HCT116 (cell line): ENCODE measurements around the gene THEMIS. TPM values are rescaled to one million over a fixed set of nuclear protein-coding genes. Genes with fewer than 3 reads are reported as not detected.

Experiments used
- ATAC-seq: fragments of 200-7000 bp; cut with Tn5 transposase; 2 replicates; pipeline ENCODE4 v1.9.1; 2020; ENCODE audit warnings: mild to moderate bottlenecking, moderate library complexity
- BruUV-seq: library from RNA; stranded (reverse); fragments of 400-500 nt; replicated peaks from 2 replicates; lab custom pipeline; 2021; lab: Mats Ljungman, UMichigan
- CTCF ChIA-PET: fragments of 300-600 bp; sonication (Branson Sonifier 250); formaldehyde crosslinking; loops from one replicate; lab custom pipeline; 2021; ENCODE audit warnings: antibody characterized with exemption; lab: Charles Lee
- POLR2A ChIA-PET: fragments of 300-600, 350-600 bp; sonication (Branson Sonifier 250); formaldehyde crosslinking; loops from one replicate; lab custom pipeline; 2021; ENCODE audit warnings: antibody characterized with exemption; lab: Charles Lee
- RAD21 ChIA-PET, 2 experiments: fragments of 300-600 bp; sonication (Branson Sonifier 250); formaldehyde crosslinking; loops; one replicate each; lab custom pipeline; 2023; ENCODE audit warnings: low total read pairs in 2 of 2; ENCODE audit not compliant: uncharacterized antibody in 2 of 2, unreplicated experiment in 2 of 2, low non-redundant PET in 1 of 2; lab: Charles Lee
- DNase-seq: peaks from one replicate; pipeline ENCODE4 v3.0.0-alpha.2; 2010; ENCODE audit warnings: low read depth, low spot score
- H2AFZ ChIP-seq: fragments of 200-600 bp; shearing (Covaris generic), sonication (generic); 2 replicates; pipeline ENCODE4 v1.6.1; 2017; ENCODE audit warnings: low read depth, mixed run types, mixed read lengths, antibody characterized with exemption, low read length; ENCODE audit not compliant: poor library complexity, severe bottlenecking
- H3K27ac ChIP-seq: 2 replicates; pipeline ENCODE4 v1.5.1; 2012; ENCODE audit warnings: low read depth, low read length
- H3K27me3 ChIP-seq: fragments of 200-600 bp; sonication (generic); 2 replicates; pipeline ENCODE4 v1.6.1; 2016; ENCODE audit warnings: mixed run types, low read length, mixed read lengths; ENCODE audit not compliant: insufficient read depth
- H3K36me3 ChIP-seq, 2 experiments: fragments of 200-500 bp in 1 of 2; fragments of 200-600 bp in 1 of 2; sonication (Bioruptor generic) in 1 of 2; sonication (generic) in 1 of 2; 2 replicates each; pipeline versions ENCODE4 v1.5.1 to v1.6.1; 2014 to 2016; ENCODE audit warnings: low read length in 2 of 2, inconsistent platforms in 1 of 2, mixed read lengths in 1 of 2, mixed run types in 1 of 2; ENCODE audit not compliant: insufficient read depth in 2 of 2, control insufficient read depth in 1 of 2
- H3K4me1 ChIP-seq, 2 experiments: fragments of 200-600 bp in 1 of 2; sonication (generic) in 1 of 2; 2 replicates each; pipeline versions ENCODE4 v1.5.1 to v1.6.1; 2012 to 2017; ENCODE audit warnings: low read length in 2 of 2, inconsistent platforms in 1 of 2, mild to moderate bottlenecking in 1 of 2, mixed read lengths in 1 of 2, mixed run types in 1 of 2, moderate library complexity in 1 of 2; ENCODE audit not compliant: insufficient read depth in 2 of 2, control insufficient read depth in 1 of 2
- H3K4me2 ChIP-seq: fragments of 200-600 bp; sonication (generic); 2 replicates; pipeline ENCODE4 v1.6.1; 2017; ENCODE audit warnings: mixed run types, low read length, mixed read lengths
- H3K4me3 ChIP-seq, 2 experiments: fragments of 200-600 bp in 1 of 2; sonication (generic) in 1 of 2; replicated peaks in 1 of 2; 2 replicates each; pipeline ENCODE4 v1.5.1; 2011 to 2016; ENCODE audit warnings: low read length in 2 of 2, control low read depth in 1 of 2, low read depth in 1 of 2, mild to moderate bottlenecking in 1 of 2, mixed read lengths in 1 of 2, mixed run types in 1 of 2
- H3K79me2 ChIP-seq: fragments of 200-600 bp; sonication (generic); 2 replicates; pipeline ENCODE4 v1.6.1; 2017; ENCODE audit warnings: mild to moderate bottlenecking, mixed run types, low read length, moderate library complexity, mixed read lengths; ENCODE audit not compliant: insufficient read depth
- H3K9ac ChIP-seq: fragments of 200-600 bp; sonication (generic); 2 replicates; pipeline ENCODE4 v1.6.1; 2016; ENCODE audit warnings: low read length, mixed read lengths
- H3K9me2 ChIP-seq: fragments of 200-600 bp; sonication (generic), shearing (Covaris generic); 2 replicates; pipeline ENCODE4 v1.6.1; 2017; ENCODE audit warnings: mixed run types, mild to moderate bottlenecking, moderate library complexity; ENCODE audit not compliant: insufficient read depth
- H3K9me3 ChIP-seq, 2 experiments: fragments of 200-500 bp in 1 of 2; fragments of 200-600 bp in 1 of 2; sonication (Bioruptor generic) in 1 of 2; sonication (generic) in 1 of 2; 2 replicates each; pipeline ENCODE4 v1.6.1; 2014 to 2017; ENCODE audit warnings: low read length in 2 of 2, mixed read lengths in 2 of 2, inconsistent platforms in 1 of 2, low read depth in 1 of 2, mild to moderate bottlenecking in 1 of 2, mixed run types in 1 of 2, moderate library complexity in 1 of 2; ENCODE audit not compliant: control insufficient read depth in 1 of 2, insufficient read depth in 1 of 2
- H4K20me1 ChIP-seq: fragments of 200-600 bp; sonication (generic), shearing (Covaris generic); 2 replicates; pipeline ENCODE4 v1.6.1; 2017; ENCODE audit warnings: mixed run types, mild to moderate bottlenecking, moderate library complexity; ENCODE audit not compliant: insufficient read depth
- ATF3 ChIP-seq: IDR thresholded peaks from 2 replicates; pipeline ENCODE4 v1.6.1; 2012
- CBX3 ChIP-seq: IDR thresholded peaks from 2 replicates; pipeline ENCODE4 v1.6.1; 2012; ENCODE audit warnings: low read depth
- CEBPB ChIP-seq: IDR thresholded peaks from 2 replicates; pipeline ENCODE4 v1.6.1; 2012; ENCODE audit warnings: low read depth
- CTCF ChIP-seq, 3 experiments: fragments of 200-600 bp in 1 of 3; sonication (generic) in 1 of 3; IDR thresholded peaks in 2 of 3; conservative IDR thresholded peaks in 1 of 3; 2 replicates each; pipeline ENCODE4 v1.5.1; 2012 to 2017; ENCODE audit warnings: low read depth in 2 of 3, low read length in 2 of 3, antibody characterized with exemption in 1 of 3, borderline replicate concordance in 1 of 3, control low read depth in 1 of 3, mild to moderate bottlenecking in 1 of 3, mixed read lengths in 1 of 3, mixed run types in 1 of 3, moderate library complexity in 1 of 3; ENCODE audit not compliant: insufficient read depth in 1 of 3
- EZH2phosphoT487 ChIP-seq: fragments of 200-600 bp; IDR thresholded peaks from 2 replicates; pipeline ENCODE4 v1.6.1; 2018; ENCODE audit warnings: antibody characterized with exemption, borderline replicate concordance
- FOSL1 ChIP-seq: IDR thresholded peaks from 2 replicates; pipeline ENCODE4 v1.6.1; 2012; ENCODE audit warnings: low read depth
- JUND ChIP-seq: IDR thresholded peaks from 2 replicates; pipeline ENCODE4 v1.6.1; 2012
- MAX ChIP-seq: IDR thresholded peaks from 2 replicates; pipeline ENCODE4 v1.6.1; 2012
- POLR2AphosphoS5 ChIP-seq: IDR thresholded peaks from 2 replicates; pipeline ENCODE4 v1.6.1; 2011; ENCODE audit warnings: mild to moderate bottlenecking, low read depth, low read length, moderate library complexity
- RAD21 ChIP-seq: IDR thresholded peaks from 2 replicates; pipeline ENCODE4 v1.6.1; 2012; ENCODE audit warnings: low read depth, mild to moderate bottlenecking
- REST ChIP-seq: IDR thresholded peaks from 2 replicates; pipeline ENCODE4 v1.6.1; 2012; ENCODE audit warnings: low read depth
- SIN3A ChIP-seq: IDR thresholded peaks from 2 replicates; pipeline ENCODE4 v1.6.1; 2012; ENCODE audit warnings: low read depth
- SRF ChIP-seq: IDR thresholded peaks from 2 replicates; pipeline ENCODE4 v1.6.1; 2012; ENCODE audit warnings: low read depth
- YY1 ChIP-seq: IDR thresholded peaks from 2 replicates; pipeline ENCODE4 v1.6.1; 2011; ENCODE audit warnings: low read length, low read depth, moderate library complexity, mild to moderate bottlenecking; ENCODE audit not compliant: insufficient replicate concordance; ENCODE audit errors: extremely low read depth
- ZFX ChIP-seq: fragments of 450-650 bp; IDR thresholded peaks from 2 replicates; pipeline ENCODE4 v1.6.1; 2017
- intact Hi-C: fragments of 100-400 bp; cut with micrococcal nuclease; formaldehyde crosslinking; loops from 2 replicates; pipeline ENCODE4 v1.10.0; 2022
- total RNA-seq: library from RNA; stranded (reverse); gene quantifications from one replicate; pipeline ENCODE4 v1.2.1, GENCODE V29; 2021; ENCODE audit not compliant: unreplicated experiment

THEMIS gene
- total RNA-seq, 1 experiment from 2014 or later = 0.20 TPM

GRCh38 chr6:127842562-127842961 lies 58.3 kb downstream of the THEMIS start:
- BruUV-seq = no TSS peak
- Histone ChIP-seq H3K4me1 (no peaks in the 10 kb centered on the region), H3K27me3 (no peaks in the 10 kb centered on the region), H3K36me3 (no peaks in the 10 kb centered on the region), H4K20me1 (no peaks in the 10 kb centered on the region), H3K27ac (no peak overlapping the region), H3K9me2 (0 out of 2 replicates have a peak, but pooled peaks cover 9% of the 10 kb centered on the region), H2AFZ (no peak overlapping the region), H3K9ac (no peak overlapping the region), H3K4me2 (no peak overlapping the region), H3K79me2 (no peaks in the 10 kb centered on the region), H3K9me3 (no peaks in the 10 kb centered on the region), H3K4me3 (no peak overlapping the region)
- intact Hi-C loops = loop anchor here (5.0 kb wide), 1 partner anchor 885 kb away; no protein-coding TSS in a partner anchor
- no peak for TF ChIP-seq MAX
- no peak for TF ChIP-seq REST
- TF ChIP-seq EZH2phosphoT487 = no peak
- TF ChIP-seq FOSL1 = no peak
- TF ChIP-seq CEBPB = no peak
- no peak for TF ChIP-seq ZFX
- TF ChIP-seq POLR2AphosphoS5 = no peak
- TF ChIP-seq ATF3 = no peak
- no peak for TF ChIP-seq YY1
- TF ChIP-seq CBX3 = no peak
- no peak for TF ChIP-seq RAD21
- no peak for TF ChIP-seq SRF
- TF ChIP-seq CTCF (IDR thresholded peaks at IDR 0.05 in 2 of 3, conservative IDR thresholded peaks at IDR 0.05 in 1 of 3; ENCODE audit: borderline replicate concordance in 1 of 3, insufficient read depth in 1 of 3, low read depth in 2 of 3, low read length in 2 of 3) = no peak
- no peak for TF ChIP-seq SIN3A
- no peak for TF ChIP-seq JUND
- no peak for DNase-seq
- ChIA-PET POLR2A (no interaction called here), CTCF (interaction anchor here (1.4 to 1.5 kb wide), 2 partner anchors 13 to 106 kb away, joined by 5 to 6 read pairs; no protein-coding TSS in a partner anchor), RAD21 (no interaction called here)
- ATAC-seq = no peak
